MM.1S (cell line): ENCODE results near the gene MET.
"Not testable (repeated sequence)": the region's sequence is repeated elsewhere in the genome, so short reads cannot be mapped to it uniquely, and the experiment has no call there.

Source experiments
- CTCF ChIP-seq: fragments of 300-600 bp; sonication (generic); IDR thresholded peaks from 2 replicates; pipeline ENCODE4 v1.5.1; 2016; ENCODE audit warnings: antibody characterized with exemption, low read length, mixed read lengths
- EZH2 ChIP-seq: fragments of 300-600 bp; sonication (generic); optimal IDR thresholded peaks from 2 replicates; pipeline ENCODE3; 2017; ENCODE audit warnings: low read depth, mild to moderate bottlenecking, antibody characterized with exemption, low read length, mixed read lengths
- EZH2phosphoT487 ChIP-seq: fragments of 300-600 bp; sonication (generic); IDR thresholded peaks from 2 replicates; pipeline ENCODE4 v1.6.1; 2018; ENCODE audit warnings: antibody characterized with exemption, low read length

GRCh38 chr7:116751070-116751469, 79.1 kb downstream of the MET start:
- TF ChIP-seq CTCF, EZH2phosphoT487, EZH2: not testable (repeated sequence)
